AG04449 (cell line): ENCODE results near the gene FREM2.

Experiments
- CTCF ChIA-PET: fragments of 350-600 bp; formaldehyde crosslinking; extraction: SDS; loops from one replicate; lab custom pipeline; 2021; ENCODE audit warnings: antibody characterized with exemption; lab: Yijun Ruan, JAX
- POLR2A ChIA-PET: fragments of 400-600, 350-600 bp; formaldehyde crosslinking; extraction: SDS; loops from one replicate; lab custom pipeline; 2020; ENCODE audit warnings: antibody characterized with exemption, inconsistent platforms; lab: Yijun Ruan, JAX
- DNase-seq: peaks from one replicate; pipeline ENCODE4 v3.0.0-alpha.2; 2010; ENCODE audit warnings: low read depth, low spot score
- H3K4me3 ChIP-seq: 2 replicates; pipeline ENCODE4 v1.5.1; 2011; ENCODE audit warnings: low read depth, mild to moderate bottlenecking, control low read depth, low read length
- TF ChIP-seq, protein P1 (sequence below): IDR thresholded peaks from one replicate; pipeline ENCODE4 v1.5.1; 2011; ENCODE audit warnings: mild to moderate bottlenecking, moderate library complexity, low read length, control low read depth, inconsistent platforms; ENCODE audit not compliant: insufficient read depth; ENCODE audit errors: missing control alignments

Gene FREM2

DNA sequence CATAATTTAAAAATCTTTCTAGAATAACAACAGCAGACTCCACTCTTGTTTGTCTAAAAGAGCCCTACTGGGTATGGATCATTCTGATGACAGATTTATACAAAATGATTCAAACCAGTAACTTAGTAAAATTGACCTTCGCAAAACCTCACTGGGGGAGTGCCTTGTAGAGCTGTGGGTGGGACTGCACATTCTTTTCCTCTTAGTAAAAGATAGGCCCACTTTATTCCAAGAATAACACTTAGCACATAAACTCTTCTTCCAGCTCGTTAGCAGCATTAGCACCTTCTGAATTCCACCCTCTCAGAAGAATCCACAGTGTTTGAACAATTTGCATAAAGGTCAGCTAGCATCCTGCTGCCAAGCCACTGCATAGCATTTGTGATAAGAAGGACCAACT, 196.9 kb downstream of the FREM2 start:
- CTCF ChIA-PET: no interaction called here
- POLR2A ChIA-PET: no interaction called here
- DNase-seq: no peak
- TF ChIP-seq, protein P1, sequence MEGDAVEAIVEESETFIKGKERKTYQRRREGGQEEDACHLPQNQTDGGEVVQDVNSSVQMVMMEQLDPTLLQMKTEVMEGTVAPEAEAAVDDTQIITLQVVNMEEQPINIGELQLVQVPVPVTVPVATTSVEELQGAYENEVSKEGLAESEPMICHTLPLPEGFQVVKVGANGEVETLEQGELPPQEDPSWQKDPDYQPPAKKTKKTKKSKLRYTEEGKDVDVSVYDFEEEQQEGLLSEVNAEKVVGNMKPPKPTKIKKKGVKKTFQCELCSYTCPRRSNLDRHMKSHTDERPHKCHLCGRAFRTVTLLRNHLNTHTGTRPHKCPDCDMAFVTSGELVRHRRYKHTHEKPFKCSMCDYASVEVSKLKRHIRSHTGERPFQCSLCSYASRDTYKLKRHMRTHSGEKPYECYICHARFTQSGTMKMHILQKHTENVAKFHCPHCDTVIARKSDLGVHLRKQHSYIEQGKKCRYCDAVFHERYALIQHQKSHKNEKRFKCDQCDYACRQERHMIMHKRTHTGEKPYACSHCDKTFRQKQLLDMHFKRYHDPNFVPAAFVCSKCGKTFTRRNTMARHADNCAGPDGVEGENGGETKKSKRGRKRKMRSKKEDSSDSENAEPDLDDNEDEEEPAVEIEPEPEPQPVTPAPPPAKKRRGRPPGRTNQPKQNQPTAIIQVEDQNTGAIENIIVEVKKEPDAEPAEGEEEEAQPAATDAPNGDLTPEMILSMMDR: no peak
- H3K4me3 ChIP-seq: no peak overlapping the region

DNA sequence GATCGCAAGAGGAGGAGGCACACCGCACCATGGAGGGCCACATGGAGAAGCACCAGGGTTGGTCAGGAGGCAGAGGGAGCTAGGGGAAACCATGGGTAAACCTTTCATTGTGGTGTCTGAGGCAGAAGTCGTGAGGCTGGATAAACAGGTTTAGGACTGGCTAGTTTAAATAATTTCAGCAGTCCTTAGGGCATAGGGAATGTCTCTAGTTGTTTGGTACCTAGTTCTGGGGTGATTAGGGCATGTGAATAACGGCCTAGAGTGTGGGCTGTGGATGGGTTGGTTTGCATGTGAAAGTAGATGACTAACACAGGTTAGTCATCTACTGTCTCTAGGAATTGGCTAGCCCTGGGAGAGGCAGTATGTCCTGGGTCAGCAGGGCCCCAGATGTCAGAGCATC, 201.4 kb downstream of the FREM2 start:
- no peak for DNase-seq
- ChIA-PET POLR2A (no interaction called here), CTCF (no interaction called here)
- TF ChIP-seq, protein P1: no peak
- H3K4me3 ChIP-seq: no peak overlapping the region

DNA sequence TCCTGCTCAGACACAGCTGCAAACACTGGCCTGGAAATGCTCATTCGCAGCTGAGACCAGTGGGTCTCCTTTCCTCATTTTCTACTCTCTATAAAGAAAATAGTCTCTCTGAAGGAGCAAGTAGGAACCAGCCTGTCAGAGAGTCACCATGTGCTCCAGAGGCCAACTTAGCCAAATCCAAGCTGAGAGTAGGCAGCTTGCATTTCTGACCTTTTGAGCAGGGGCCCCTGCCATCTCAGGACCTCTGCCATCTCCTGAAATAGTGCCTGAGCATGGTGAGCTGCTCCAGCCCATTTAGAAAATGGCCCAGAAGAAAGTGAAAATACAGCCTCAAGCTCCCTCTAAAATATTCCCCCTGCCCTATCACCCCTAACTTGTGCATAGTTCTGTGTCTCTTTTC, 208.2 kb downstream of the FREM2 start:
- ChIA-PET CTCF (no interaction called here), POLR2A (no interaction called here)
- no peak for DNase-seq
- TF ChIP-seq, protein P1: no peak
- H3K4me3 ChIP-seq: no peak overlapping the region

DNA sequence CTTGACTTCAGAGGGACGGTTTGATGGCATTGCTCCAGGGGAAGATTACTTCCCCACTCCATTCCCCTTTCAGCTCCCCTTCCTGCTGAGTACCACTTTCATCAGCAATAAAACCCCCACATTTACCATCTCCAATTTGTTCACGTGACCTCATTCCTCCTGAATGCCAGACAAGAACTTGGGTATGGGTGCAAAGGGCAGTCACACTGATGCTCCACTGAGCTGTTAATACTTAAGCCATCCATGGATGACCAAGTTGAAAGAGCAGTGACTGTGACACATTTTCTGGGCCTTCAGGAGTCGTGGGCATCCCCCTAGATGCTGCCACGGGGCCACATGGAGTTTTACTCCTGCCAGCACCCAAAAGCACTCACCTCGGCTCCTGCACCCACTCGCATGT, 210.6 kb downstream of the FREM2 start:
- POLR2A ChIA-PET: no interaction called here
- no peak overlapping the region for H3K4me3 ChIP-seq
- DNase-seq: no peak
- CTCF ChIA-PET: no interaction called here
- TF ChIP-seq, protein P1: no peak

DNA sequence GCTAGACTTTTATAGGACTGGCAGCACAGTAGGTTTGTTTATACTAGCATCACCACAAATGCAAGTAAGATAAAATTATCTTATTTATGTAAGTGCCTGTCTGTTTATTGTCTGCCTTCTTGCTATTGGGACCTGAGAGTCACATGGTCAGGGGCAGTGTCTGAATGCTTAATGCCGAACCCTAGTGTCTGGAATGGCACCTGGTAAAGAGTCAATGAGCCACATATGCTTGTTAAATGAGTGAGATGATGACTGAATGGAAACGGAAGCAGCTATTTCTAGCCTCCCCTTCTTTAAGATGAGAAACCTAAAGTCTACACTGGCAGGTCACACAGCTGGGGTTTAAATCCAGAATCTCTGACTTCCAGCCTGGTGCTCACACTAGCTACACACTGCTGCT, 211.6 kb downstream of the FREM2 start:
- TF ChIP-seq, protein P1: no peak
- no peak overlapping the region for H3K4me3 ChIP-seq
- ChIA-PET POLR2A (no interaction called here), CTCF (no interaction called here)
- no peak for DNase-seq

DNA sequence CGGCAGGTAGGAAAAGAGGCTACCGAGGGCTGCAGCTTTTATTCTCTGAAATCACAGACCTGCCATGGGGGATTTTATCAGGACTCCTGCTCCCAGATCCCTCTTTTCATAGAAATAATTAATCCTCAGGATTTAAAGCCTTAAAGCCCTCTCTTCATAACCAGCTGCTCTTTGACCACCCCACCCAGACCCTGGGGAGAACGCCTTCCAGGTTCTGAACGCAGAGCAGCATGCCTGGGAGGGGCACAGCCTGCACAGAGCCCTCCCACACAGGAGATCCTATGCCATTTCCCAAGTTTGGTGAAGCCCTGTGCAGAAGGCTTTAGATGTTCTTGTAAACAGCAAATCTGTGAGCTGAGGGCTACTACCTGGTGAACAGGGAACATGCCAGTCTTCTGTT, 212.7 kb downstream of the FREM2 start:
- DNase-seq: no peak
- TF ChIP-seq, protein P1: no peak
- CTCF ChIA-PET: no interaction called here
- POLR2A ChIA-PET: no interaction called here
- no peak overlapping the region for H3K4me3 ChIP-seq

DNA sequence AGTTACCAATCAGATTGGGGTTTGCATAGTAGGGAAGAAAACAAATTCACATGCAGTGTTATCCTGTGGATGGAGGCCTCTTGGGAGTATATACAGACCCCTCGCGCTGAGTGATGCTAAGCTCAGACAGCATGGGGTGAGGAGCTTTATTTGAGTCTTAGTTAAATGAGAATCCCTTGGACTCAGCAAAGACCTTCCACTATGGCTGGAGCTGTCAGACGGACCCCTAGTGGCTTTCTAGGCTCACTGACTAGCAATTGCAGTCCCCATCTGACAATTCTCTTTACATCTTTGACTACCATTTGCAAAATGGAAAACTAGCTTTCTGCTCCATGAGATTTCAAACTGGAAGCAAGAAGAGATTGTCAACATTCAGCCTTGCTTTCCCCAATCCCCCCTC, 213.3 kb downstream of the FREM2 start:
- CTCF ChIA-PET: no interaction called here

More for the DNA sequence above, 213.3 kb downstream of the FREM2 start:
- no peak overlapping the region for H3K4me3 ChIP-seq
- TF ChIP-seq, protein P1: no peak
- DNase-seq: no peak
- POLR2A ChIA-PET: no interaction called here
